Neuronal stem cell (in vitro differentiated cells): ENCODE data around the gene KIAA1210.

Experiments
- DNase-seq: peaks from one replicate; pipeline ENCODE4 v3.0.0-alpha.2; 2013; ENCODE audit warnings: low spot score
- H2AFZ ChIP-seq: one replicate; pipeline ENCODE4 v1.6.1; 2013; ENCODE audit warnings: mild to moderate bottlenecking, low read length, inconsistent platforms
- H2AK5ac ChIP-seq: 2 replicates; pipeline ENCODE4 v1.6.1; 2013; ENCODE audit warnings: low read depth, mild to moderate bottlenecking, inconsistent platforms, low read length, moderate library complexity, mixed read lengths
- H2BK120ac ChIP-seq: 2 replicates; pipeline ENCODE4 v1.6.1; 2013; ENCODE audit warnings: low read depth, mild to moderate bottlenecking, inconsistent platforms, low read length, moderate library complexity, mixed read lengths
- H2BK12ac ChIP-seq: one replicate; pipeline ENCODE4 v1.6.1; 2013; ENCODE audit warnings: low read length, inconsistent platforms
- H2BK15ac ChIP-seq: 2 replicates; pipeline ENCODE4 v1.6.1; 2013; ENCODE audit warnings: mild to moderate bottlenecking, low read length, inconsistent platforms, mixed read lengths
- H2BK5ac ChIP-seq: one replicate; pipeline ENCODE4 v1.6.1; 2013; ENCODE audit warnings: inconsistent platforms, mild to moderate bottlenecking, low read length, moderate library complexity
- H3K14ac ChIP-seq: one replicate; pipeline ENCODE4 v1.6.1; 2013; ENCODE audit warnings: low read length, inconsistent platforms
- H3K18ac ChIP-seq: 2 replicates; pipeline ENCODE4 v1.6.1; 2013; ENCODE audit warnings: low read length, inconsistent platforms
- H3K23ac ChIP-seq: 2 replicates; pipeline ENCODE4 v1.6.1; 2013; ENCODE audit warnings: low read depth, mild to moderate bottlenecking, mixed read lengths, low read length, inconsistent platforms; ENCODE audit not compliant: poor library complexity
- H3K27ac ChIP-seq: replicated peaks from 3 replicates; pipeline ENCODE4 v1.5.1; 2013; ENCODE audit warnings: low read length, inconsistent platforms
- H3K27me3 ChIP-seq, 3 experiments: 2 replicates each; pipeline ENCODE4 v1.6.1; 2013; ENCODE audit warnings: low read length in 3 of 3, mild to moderate bottlenecking in 2 of 3, inconsistent platforms in 1 of 3, low read depth in 1 of 3, mixed read lengths in 1 of 3, moderate library complexity in 1 of 3; ENCODE audit not compliant: control insufficient read depth in 3 of 3, insufficient read depth in 3 of 3
- H3K36me3 ChIP-seq, 2 donors: replicated peaks in 1 of 2; 2 replicates each; pipeline ENCODE4 v1.6.1; 2013; ENCODE audit warnings: low read length in 2 of 2; ENCODE audit not compliant: control insufficient read depth in 2 of 2, insufficient read depth in 2 of 2
- H3K4ac ChIP-seq: 2 replicates; pipeline ENCODE4 v1.6.1; 2013; ENCODE audit warnings: inconsistent platforms, mild to moderate bottlenecking, low read length, moderate library complexity
- H3K4me1 ChIP-seq, 2 donors: 1 replicate in 1 of 2; 2 replicates in 1 of 2; pipeline ENCODE4 v1.6.1; 2013; ENCODE audit warnings: low read length in 2 of 2, low read depth in 1 of 2; ENCODE audit not compliant: control insufficient read depth in 2 of 2, insufficient read depth in 1 of 2
- H3K4me2 ChIP-seq: one replicate; pipeline ENCODE4 v1.6.1; 2013; ENCODE audit warnings: mild to moderate bottlenecking, low read length, inconsistent platforms; ENCODE audit not compliant: insufficient read depth, poor library complexity, severe bottlenecking
- H3K4me3 ChIP-seq, 2 donors: 2 replicates each; pipeline ENCODE4 v1.5.1; 2013; ENCODE audit warnings: low read length in 2 of 2, mild to moderate bottlenecking in 2 of 2, inconsistent platforms in 1 of 2, moderate library complexity in 1 of 2
- H3K79me1 ChIP-seq: one replicate; pipeline ENCODE4 v1.6.1; 2013; ENCODE audit warnings: low read depth, mild to moderate bottlenecking, inconsistent platforms, low read length, moderate library complexity
- H3K9ac ChIP-seq: one replicate; pipeline ENCODE4 v1.6.1; 2013; ENCODE audit warnings: mild to moderate bottlenecking, low read depth, low read length, inconsistent platforms; ENCODE audit not compliant: poor library complexity
- H3K9me3 ChIP-seq, 2 donors: replicated peaks in 1 of 2; 2 replicates each; pipeline versions ENCODE3 to v1.6.1; 2013; ENCODE audit warnings: low read length in 2 of 2, mild to moderate bottlenecking in 2 of 2, inconsistent platforms in 1 of 2, low read depth in 1 of 2, mixed read lengths in 1 of 2, moderate library complexity in 1 of 2; ENCODE audit not compliant: control insufficient read depth in 2 of 2, insufficient read depth in 1 of 2
- H4K8ac ChIP-seq: one replicate; pipeline ENCODE4 v1.6.1; 2013; ENCODE audit warnings: low read depth, mild to moderate bottlenecking, inconsistent platforms, low read length, moderate library complexity
- H4K91ac ChIP-seq: one replicate; pipeline ENCODE4 v1.6.1; 2013; ENCODE audit warnings: low read length, low read depth, mild to moderate bottlenecking, inconsistent platforms; ENCODE audit not compliant: poor library complexity
- WGBS, 2 donors: extraction: QIAGEN DNeasy Blood & Tissue Kit; methylation state at CpG; one replicate each; pipeline ENCODE4 v1.1.7; 2013; ENCODE audit warnings: missing lambda C conversion rate in 2 of 2, mixed read lengths in 1 of 2; ENCODE audit not compliant: insufficient read length in 2 of 2, insufficient replicate concordance in 1 of 2; ENCODE audit errors: extremely low coverage in 2 of 2; 5-methylcytosine and 5-hydroxymethylcytosine counted together

The KIAA1210 gene

DNA sequence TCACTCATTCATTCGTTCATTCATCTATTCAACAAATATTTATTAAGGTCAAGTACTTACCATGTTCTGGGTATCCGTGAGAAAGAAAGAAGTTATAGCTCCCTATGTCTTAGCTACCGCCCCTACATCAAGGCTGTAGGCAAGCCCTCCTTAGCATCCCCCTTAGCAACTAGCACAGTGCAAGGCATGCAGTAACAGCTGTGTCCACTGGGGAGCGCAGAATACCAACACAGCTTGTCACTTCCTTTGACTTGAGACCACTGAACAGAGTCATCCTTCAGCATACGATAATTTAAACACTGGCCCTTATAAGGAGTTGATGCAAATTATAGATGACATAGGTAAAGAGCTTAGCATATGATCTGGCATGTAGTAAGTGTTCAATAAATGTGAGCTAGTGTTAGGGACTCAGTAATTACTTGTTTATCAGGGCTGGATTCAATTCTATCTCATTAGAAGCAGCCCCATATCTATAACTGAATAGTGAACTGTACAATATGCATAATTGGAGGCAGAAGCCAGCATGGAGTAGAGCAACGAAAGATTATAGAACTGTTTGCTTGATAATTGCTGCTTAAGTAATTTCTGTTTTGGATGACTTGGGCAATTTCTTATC is 8.7 kb downstream of the KIAA1210 start:
- H3K23ac ChIP-seq: no peak overlapping the region
- no peak overlapping the region for H2BK12ac ChIP-seq
- H3K18ac ChIP-seq: no peak overlapping the region
- no peaks in the 10 kb centered on the region for H3K79me1 ChIP-seq
- peak; percentile 31 for DNase-seq
- H2BK15ac ChIP-seq: no peak overlapping the region
- H3K9ac ChIP-seq: no peak overlapping the region
- H4K91ac ChIP-seq: no peak overlapping the region
- H2AK5ac ChIP-seq: no peak overlapping the region
- H3K14ac ChIP-seq: no peak overlapping the region
- peaks cover 0 to 19% (median 0%) of the 10 kb centered on the region in 3 experiments for H3K27me3 ChIP-seq
- WGBS, 2 donors: no CpG with 5 or more reads among the region's 6 CpGs
- no peak overlapping the region for H3K27ac ChIP-seq
- no peaks in the 10 kb centered on the region for H3K36me3 ChIP-seq
- H2BK120ac ChIP-seq: no peak overlapping the region
- no peak overlapping the region for H2AFZ ChIP-seq
- H3K4ac ChIP-seq: no peak overlapping the region
- no peak overlapping the region for H4K8ac ChIP-seq
- H3K4me1 ChIP-seq: no peaks in the 10 kb centered on the region
- no peaks in the 10 kb centered on the region for H3K9me3 ChIP-seq
- no peak overlapping the region for H2BK5ac ChIP-seq
- H3K4me3 ChIP-seq: no peak overlapping the region
- H3K4me2 ChIP-seq: no peak overlapping the region

DNA sequence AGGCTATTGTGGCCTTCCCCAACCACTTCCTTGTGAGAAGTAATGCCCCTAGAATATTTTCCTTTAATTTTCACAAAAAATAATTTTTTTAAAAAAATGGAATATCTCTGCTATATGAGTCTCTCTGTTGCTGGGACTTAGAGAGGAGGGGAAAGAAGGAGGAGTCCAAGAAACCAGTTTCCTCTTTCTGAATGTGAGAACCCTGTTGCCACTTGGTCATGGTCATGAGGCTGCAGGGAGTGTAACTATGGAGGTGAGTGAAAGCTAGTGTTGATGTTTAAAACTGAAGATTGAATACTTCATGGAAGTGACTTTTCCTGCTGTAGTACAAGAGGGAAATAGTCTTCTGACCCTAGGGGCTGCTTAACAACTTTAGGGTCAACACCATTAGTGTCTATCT is 20.4 kb downstream of the KIAA1210 start:
- Histone ChIP-seq H3K9me3 (no peaks in the 10 kb centered on the region), H3K14ac (no peak overlapping the region), H3K4me3 (no peak overlapping the region), H2AFZ (no peak overlapping the region), H2AK5ac (no peak overlapping the region), H3K79me1 (no peaks in the 10 kb centered on the region), H2BK5ac (no peak overlapping the region), H3K36me3 (no peaks in the 10 kb centered on the region), H3K4me2 (no peak overlapping the region), H3K4me1 (no peaks in the 10 kb centered on the region), H3K27me3 (peaks cover 0 to 6% (median 0%) of the 10 kb centered on the region in 3 experiments), H4K91ac (no peak overlapping the region), H3K18ac (no peak overlapping the region), H3K23ac (no peak overlapping the region), H2BK15ac (no peak overlapping the region), H3K9ac (no peak overlapping the region), H3K27ac (no peak overlapping the region), H2BK12ac (no peak overlapping the region), H2BK120ac (no peak overlapping the region), H3K4ac (no peak overlapping the region), H4K8ac (no peak overlapping the region)
- no peak for DNase-seq

DNA sequence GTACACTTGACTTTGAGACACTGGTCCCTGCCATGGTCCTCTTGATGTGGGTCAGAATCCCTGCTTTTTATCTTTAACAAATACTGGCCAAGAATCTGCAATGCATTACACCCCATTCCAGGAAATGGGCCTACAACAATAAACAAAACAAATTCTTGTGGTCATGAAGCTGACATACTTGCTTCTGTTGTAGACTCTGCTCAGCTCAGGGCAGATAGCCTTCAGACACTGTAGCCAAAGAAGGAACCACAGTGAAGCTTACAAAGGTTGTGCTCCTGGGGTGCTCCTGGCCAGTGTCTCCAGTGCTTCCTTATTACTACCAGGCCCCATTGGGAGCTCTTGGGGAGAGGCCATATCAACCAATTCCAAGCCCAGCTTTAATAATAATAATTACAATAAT is 21.8 kb downstream of the KIAA1210 start:
- Histone ChIP-seq H3K4me1 (no peaks in the 10 kb centered on the region), H2AFZ (no peak overlapping the region), H3K79me1 (no peaks in the 10 kb centered on the region), H3K14ac (no peak overlapping the region), H3K9me3 (no peaks in the 10 kb centered on the region), H3K27me3 (peaks cover 0 to 12% (median 0%) of the 10 kb centered on the region in 3 experiments), H2BK120ac (no peak overlapping the region), H4K8ac (no peak overlapping the region), H3K18ac (no peak overlapping the region), H3K9ac (no peak overlapping the region), H2BK12ac (no peak overlapping the region), H3K4me3 (no peak overlapping the region), H2AK5ac (no peak overlapping the region), H3K4me2 (no peak overlapping the region), H3K36me3 (no peaks in the 10 kb centered on the region), H2BK5ac (no peak overlapping the region), H4K91ac (no peak overlapping the region), H3K4ac (no peak overlapping the region), H3K27ac (no peak overlapping the region), H2BK15ac (no peak overlapping the region), H3K23ac (no peak overlapping the region)
- DNase-seq: no peak

DNA sequence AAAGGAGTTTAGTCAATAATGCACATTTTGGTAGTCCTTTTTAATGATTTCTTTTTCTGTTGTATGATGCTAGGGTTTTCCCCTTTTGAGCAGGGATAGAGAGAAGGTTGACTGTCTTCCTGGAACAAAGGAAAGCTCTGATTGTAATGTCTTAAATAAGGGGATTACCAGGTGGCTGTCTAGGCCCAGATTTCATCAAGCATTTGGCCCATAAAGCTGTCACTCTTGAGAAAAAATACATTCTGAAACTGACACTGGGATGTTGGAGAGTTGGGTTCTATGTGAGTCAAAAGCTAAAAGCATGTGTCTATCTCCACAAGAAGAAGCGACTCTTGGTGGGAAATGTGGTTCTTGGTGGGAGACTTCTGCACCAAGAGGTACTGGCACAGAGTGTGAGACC is 26.4 kb downstream of the KIAA1210 start:
- H3K18ac ChIP-seq: no peak overlapping the region
- no CpG with 5 or more reads among the region's 1 CpG for WGBS, 2 donors
- H3K14ac ChIP-seq: no peak overlapping the region
- H3K36me3 ChIP-seq: no peaks in the 10 kb centered on the region
- H4K91ac ChIP-seq: no peak overlapping the region
- no peaks in the 10 kb centered on the region for H3K4me1 ChIP-seq
- no peak overlapping the region for H3K27ac ChIP-seq
- no peak overlapping the region for H2AFZ ChIP-seq
- no peak overlapping the region for H3K4me2 ChIP-seq
- no peak overlapping the region for H4K8ac ChIP-seq
- no peak for DNase-seq
- no peak overlapping the region for H2AK5ac ChIP-seq
- H2BK120ac ChIP-seq: no peak overlapping the region
- no peak overlapping the region for H2BK15ac ChIP-seq
- H3K23ac ChIP-seq: no peak overlapping the region
- H3K4ac ChIP-seq: no peak overlapping the region
- no peaks in the 10 kb centered on the region for H3K79me1 ChIP-seq
- H2BK12ac ChIP-seq: no peak overlapping the region
- H3K9me3 ChIP-seq: no peaks in the 10 kb centered on the region
- H3K4me3 ChIP-seq: no peak overlapping the region
- H2BK5ac ChIP-seq: no peak overlapping the region
- H3K9ac ChIP-seq: no peak overlapping the region
- H3K27me3 ChIP-seq: peaks cover 0 to 12% (median 0%) of the 10 kb centered on the region in 3 experiments
